ENCODE data around the gene A3GALT2. TPM values are rescaled to one million over a fixed set of nuclear protein-coding genes. Genes with fewer than 3 reads are reported as not detected.
A peak's percentile ranks its signal among the peaks of the same experiment; 100 is the strongest.

Gene A3GALT2
- total RNA-seq, 3 donors from 2014 or later, result not detected

- TF ChIP-seq CTCF (IDR thresholded peaks at IDR 0.05), result no peak
- ATAC-seq, result no peak
- no peak overlapping the region for H3K4me3 ChIP-seq
- DNase-seq, result no peak
- H3K9me3 ChIP-seq, result no peaks in the 10 kb centered on the region
- H3K36me3 ChIP-seq (ENCODE audit: low read depth), result no peaks in the 10 kb centered on the region
- H3K4me1 ChIP-seq (ENCODE audit: low read depth), result no peaks in the 10 kb centered on the region
- intact Hi-C loops (cut with DNase I, micrococcal nuclease), result loop anchor here (5.0 kb wide), 2 partner anchors 70 to 175 kb away; partner anchors contain the start of gene ZSCAN20 (in 1 of the 2)
Observed at GRCh38 chr1:33296824-33297223, 24.1 kb downstream of the A3GALT2 start.

- ATAC-seq, result no peak
- H3K9me3 ChIP-seq, result no peaks in the 10 kb centered on the region
- no peak for DNase-seq
- intact Hi-C loops (cut with DNase I, micrococcal nuclease), result loop anchor here (5.0 kb wide), 2 partner anchors 71 to 176 kb away; partner anchors contain the start of gene ZSCAN20 (in 1 of the 2)
- TF ChIP-seq CTCF (IDR thresholded peaks at IDR 0.05), result no peak
- no peak overlapping the region for H3K4me3 ChIP-seq
- H3K36me3 ChIP-seq (ENCODE audit: low read depth), result no peaks in the 10 kb centered on the region
- no peaks in the 10 kb centered on the region for H3K4me1 ChIP-seq (ENCODE audit: low read depth)
Observed at GRCh38 chr1:33296082-33296458, 24.8 kb downstream of the A3GALT2 start.

DNA sequence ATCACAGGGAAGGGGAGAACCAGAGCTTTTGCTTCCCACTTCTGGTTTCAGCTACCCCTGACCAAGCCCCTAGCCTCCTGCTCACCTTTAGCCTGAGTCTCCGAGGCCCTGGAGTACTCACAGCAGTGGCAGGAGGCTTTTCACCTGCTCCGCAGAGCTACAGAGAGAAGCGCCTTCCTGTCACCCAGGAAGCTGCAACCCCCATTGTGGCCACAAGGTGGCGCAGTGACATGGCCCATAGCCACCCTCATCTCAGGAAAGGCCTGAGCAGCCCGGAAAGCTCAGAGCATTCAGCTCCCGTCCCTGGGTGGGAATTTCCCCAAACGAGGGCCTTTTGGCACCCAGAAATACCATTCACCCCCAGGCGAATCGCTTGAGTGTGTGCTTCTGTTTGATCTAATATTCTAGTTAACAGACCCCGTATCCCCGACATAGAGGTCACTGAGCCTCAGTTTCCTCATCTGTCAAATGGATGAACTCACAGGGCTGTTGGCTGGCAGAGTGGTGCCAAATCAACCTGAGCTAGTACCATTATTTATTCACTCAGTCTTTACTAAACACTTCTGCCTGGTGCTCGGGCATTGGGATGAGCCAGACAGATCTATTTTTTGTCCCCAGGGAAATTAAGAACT, 25.3 kb downstream of the A3GALT2 start:
- intact Hi-C loops (cut with DNase I, micrococcal nuclease), result loop anchor here (5.0 kb wide), 2 partner anchors 72 to 177 kb away; partner anchors contain the start of gene ZSCAN20 (in 1 of the 2)
- Histone ChIP-seq H3K9me3 (no peaks in the 10 kb centered on the region), H3K4me3 (no peak overlapping the region), H3K36me3 (ENCODE audit: low read depth) (no peaks in the 10 kb centered on the region), H3K4me1 (ENCODE audit: low read depth) (no peaks in the 10 kb centered on the region)
- DNase-seq, result peak; percentile 86 to 95 (median 93)
- TF ChIP-seq CTCF (IDR thresholded peaks at IDR 0.05), result peak; percentile 96
- peak; percentile 97 for ATAC-seq

DNA sequence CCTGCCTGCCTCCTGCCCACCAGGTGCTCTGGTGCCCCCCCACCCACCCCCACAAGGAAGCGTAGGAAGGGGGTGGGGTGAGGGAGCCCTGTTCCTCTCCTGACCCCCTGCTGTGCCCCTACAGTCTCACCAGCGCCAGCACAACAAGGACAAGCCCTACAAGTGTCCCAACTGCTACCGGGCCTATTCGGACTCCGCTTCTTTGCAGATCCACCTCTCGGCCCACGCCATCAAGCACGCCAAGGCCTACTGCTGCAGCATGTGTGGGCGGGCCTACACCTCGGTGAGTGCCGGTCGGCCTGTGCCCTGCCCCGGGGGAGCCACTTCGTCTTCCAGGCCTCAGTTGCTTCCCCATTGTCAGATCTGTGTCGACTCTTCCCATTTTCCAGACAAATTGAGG, 25.9 kb downstream of the A3GALT2 start:
- Histone ChIP-seq H3K4me1 (ENCODE audit: low read depth) (no peaks in the 10 kb centered on the region), H3K9me3 (no peaks in the 10 kb centered on the region), H3K36me3 (ENCODE audit: low read depth) (no peaks in the 10 kb centered on the region), H3K4me3 (no peak overlapping the region)
- ATAC-seq, result no peak
- no peak for DNase-seq
- intact Hi-C loops (cut with DNase I, micrococcal nuclease), result loop anchor here (5.0 kb wide), 2 partner anchors 72 to 177 kb away; partner anchors contain the start of gene ZSCAN20 (in 1 of the 2)
- TF ChIP-seq CTCF (IDR thresholded peaks at IDR 0.05), result no peak

DNA sequence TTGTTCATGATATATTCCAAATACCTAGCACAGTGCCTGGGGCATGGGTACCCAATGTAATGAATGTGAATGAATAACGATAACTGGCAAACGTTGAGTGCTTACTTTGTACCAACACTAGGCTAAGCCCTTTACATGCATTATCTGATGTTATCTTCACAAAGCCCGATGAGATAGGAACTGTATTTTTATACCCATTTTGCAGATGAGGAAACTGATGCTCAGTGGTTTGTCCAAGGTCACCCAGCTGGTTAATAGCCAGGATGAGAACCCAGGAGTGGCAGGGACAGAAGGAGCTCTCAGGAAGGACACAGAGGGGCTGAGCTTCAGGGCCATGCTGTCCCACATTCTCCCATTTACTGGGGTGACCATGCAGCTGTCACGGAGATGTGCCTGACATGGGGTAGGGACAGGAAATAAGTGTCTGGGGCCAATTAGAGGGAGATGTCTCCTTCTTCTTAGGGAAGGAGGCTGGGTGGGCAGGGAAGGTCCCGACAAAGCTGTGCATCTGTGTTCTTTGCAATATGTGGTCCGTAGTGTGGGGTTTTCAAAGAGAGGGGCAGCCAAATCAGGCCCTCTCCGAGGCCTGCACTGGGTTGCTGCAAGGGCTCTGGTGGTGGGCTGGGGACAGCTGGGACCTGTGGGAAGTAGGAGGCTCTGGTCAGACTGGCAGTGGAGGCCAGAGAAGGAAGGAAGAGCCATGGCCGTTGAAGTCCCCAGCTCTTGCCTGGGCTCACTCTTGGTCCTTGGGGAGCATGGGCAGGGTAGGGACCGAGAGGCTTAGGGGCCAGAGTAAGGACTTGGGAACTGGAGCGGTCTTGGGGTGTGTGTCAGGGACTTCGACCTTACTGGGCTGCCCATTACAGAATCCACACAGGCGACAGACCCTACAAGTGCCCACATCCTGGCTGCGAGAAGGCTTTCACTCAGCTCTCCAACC, 26.6 kb downstream of the A3GALT2 start:
- DNase-seq, result no peak
- H3K4me3 ChIP-seq, result no peak overlapping the region
- no peaks in the 10 kb centered on the region for H3K9me3 ChIP-seq
- no peak for ATAC-seq
- no peaks in the 10 kb centered on the region for H3K36me3 ChIP-seq (ENCODE audit: low read depth)
- no peaks in the 10 kb centered on the region for H3K4me1 ChIP-seq (ENCODE audit: low read depth)
- TF ChIP-seq CTCF (IDR thresholded peaks at IDR 0.05), result no peak
- intact Hi-C loops (cut with DNase I, micrococcal nuclease), result loop anchor here (5.0 kb wide), 2 partner anchors 73 to 178 kb away; partner anchors contain the start of gene ZSCAN20 (in 1 of the 2)

All from mucosa of descending colon (tissue), 3 donors.